Myocyte (in vitro differentiated cells): ENCODE measurements around the gene MIOX. TPM values are rescaled to one million over a fixed set of nuclear protein-coding genes. Genes with fewer than 3 reads are reported as not detected.
"Not testable (repeated sequence)": the region's sequence is repeated elsewhere in the genome, so short reads cannot be mapped to it uniquely, and the experiment has no call there.

Experiments
- DNase-seq: peaks from one replicate; pipeline ENCODE4 v3.0.0-alpha.2; 2012; ENCODE audit warnings: low read depth
- total RNA-seq: library from RNA; depleted of rRNA; stranded (reverse); fragments of >200 nt; gene quantifications from 2 replicates; pipeline ENCODE4 v1.2.3, GENCODE V29; 2014

The MIOX gene
- total RNA-seq, 1 donor from 2014 or later: not detected

DNA sequence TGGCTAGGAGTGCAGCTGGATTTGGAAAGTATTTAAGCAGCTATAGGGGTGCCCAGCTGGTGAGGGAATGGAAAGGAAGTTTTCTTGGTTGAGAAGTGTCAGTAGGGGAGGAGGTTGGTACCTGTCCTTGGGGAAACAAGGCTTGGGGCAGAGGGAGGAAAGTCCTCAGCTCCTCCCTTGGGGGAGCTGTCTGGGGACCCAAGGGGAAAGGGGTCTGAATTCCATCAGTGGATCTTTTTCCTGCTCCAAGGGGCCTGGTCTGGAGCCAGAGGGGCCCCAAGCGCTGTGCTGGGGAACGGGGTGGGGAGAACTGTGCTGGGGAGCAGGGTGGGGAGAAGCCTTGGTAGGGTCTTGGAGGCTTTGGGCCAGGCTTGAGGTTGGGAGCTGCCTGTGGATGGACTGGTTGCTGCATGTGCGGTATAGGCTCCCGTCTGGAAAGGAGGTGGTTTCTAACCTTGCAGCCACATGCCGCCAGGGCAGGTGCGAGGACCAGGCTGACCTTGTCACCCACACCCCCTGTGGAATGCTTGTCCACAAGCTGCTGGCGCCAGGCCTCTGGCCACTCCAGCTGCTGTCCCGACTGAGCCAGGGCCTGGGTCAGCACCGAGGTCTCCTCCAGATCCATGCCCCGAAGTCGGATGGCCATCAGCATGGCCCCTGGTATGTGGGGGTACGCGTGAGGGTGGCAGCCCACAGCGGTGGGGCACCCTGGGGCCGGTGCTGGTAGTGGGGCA is 42.2 kb downstream of the MIOX start:
- DNase-seq: peak; percentile 54

DNA sequence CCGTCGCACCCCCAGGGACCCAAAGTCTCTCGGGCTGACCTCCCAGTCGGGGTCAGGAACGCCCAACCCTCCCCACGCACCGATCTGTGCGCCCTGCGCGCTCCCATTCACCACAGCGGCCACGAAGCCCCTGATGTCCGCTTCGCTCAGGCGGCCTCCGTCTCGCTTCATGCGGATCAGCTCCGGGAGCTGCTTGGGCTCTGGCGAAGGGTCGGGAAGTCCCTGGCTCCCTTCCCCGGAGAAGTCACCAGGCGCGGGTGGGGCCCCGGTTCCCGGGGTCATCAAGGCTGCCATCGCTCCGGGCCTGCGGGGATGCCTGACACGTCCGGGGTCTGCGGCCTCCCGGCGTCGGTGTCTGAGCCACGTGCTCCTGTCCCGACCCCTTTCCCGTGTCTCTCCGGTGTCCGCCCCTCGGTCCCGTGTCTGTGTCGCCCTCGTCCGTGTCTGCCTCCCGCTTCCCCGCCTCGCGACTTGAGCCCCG is 42.8 kb downstream of the MIOX start:
- DNase-seq: no peak

GRCh38 chr22:50529897-50530579 is 43.4 kb downstream of the MIOX start, which contains the start of gene TYMP:
Gene TYMP (minus strand): TSS chr22:50530012. CDS start chr22:50529709, 303 bp downstream.
- peak; percentile 45 for DNase-seq

DNA sequence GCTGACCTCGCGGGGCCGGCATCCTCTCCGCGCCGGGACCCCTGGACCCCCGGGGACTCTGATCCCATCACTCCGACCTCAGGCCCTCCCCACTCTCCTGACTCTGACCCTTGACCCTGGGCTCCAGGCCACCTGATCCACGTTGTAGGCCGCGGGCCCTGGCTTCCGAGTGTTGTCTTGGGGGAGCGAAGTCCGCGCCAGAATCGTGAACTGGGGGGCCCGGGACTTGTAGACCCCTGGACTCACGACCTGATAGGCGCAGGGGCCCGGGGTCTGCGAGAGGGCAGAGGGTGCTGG is 43.9 kb downstream of the MIOX start:
- no peak for DNase-seq

- DNase-seq: peak; percentile 48
Measured at GRCh38 chr22:50530877-50531545, 44.4 kb downstream of the MIOX start.

GRCh38 chr22:50531546-50531961 is 44.9 kb downstream of the MIOX start:
- no peak for DNase-seq

- peak; percentile 53 for DNase-seq
Measured at GRCh38 chr22:50531962-50532674, 45.5 kb downstream of the MIOX start.

DNA sequence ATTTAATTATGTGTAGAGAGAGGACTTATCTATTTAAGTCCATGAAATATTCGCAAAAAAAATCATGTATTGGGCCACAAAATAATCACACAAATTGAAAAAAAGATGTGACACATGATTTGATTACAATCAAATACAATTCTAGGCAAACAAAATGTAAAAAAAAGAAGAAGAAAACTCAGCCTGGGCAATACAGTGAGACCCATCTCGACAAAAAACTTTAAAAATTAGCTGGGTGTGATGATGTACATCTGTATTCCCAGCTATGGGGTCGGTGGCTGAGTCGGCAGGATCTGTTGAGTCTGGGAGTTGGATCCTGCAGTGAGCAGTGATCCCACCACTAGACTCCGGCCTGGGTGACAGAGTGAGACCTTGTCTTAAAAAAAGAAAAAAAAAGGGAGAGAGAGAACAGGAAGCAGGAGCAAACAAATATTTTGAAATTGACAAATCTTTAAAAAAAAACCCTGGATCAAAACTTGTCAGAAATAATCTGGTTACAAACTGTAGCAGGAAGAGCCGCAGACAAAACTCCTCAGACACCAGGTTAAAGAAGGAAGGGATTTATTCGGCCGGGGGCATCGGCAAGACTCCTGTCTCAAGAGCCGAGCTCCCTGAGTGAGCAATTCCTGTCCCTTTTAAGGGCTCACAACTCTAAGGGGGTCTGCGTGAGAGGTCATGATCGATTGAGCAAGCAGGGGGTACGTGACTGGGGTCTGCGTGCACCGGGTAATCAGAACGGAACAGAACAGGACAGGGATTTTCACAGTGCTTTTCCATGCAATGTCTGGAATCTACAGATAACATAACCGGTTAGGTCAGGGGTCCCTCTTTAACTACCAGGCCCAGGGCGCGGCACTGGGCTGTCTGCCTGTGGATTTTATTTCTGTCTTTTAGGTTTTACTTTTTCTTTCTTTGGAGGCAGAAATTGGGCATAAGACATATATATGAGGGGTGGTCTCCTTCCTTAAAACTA is 46.5 kb downstream of the MIOX start:
- DNase-seq: no peak

DNA sequence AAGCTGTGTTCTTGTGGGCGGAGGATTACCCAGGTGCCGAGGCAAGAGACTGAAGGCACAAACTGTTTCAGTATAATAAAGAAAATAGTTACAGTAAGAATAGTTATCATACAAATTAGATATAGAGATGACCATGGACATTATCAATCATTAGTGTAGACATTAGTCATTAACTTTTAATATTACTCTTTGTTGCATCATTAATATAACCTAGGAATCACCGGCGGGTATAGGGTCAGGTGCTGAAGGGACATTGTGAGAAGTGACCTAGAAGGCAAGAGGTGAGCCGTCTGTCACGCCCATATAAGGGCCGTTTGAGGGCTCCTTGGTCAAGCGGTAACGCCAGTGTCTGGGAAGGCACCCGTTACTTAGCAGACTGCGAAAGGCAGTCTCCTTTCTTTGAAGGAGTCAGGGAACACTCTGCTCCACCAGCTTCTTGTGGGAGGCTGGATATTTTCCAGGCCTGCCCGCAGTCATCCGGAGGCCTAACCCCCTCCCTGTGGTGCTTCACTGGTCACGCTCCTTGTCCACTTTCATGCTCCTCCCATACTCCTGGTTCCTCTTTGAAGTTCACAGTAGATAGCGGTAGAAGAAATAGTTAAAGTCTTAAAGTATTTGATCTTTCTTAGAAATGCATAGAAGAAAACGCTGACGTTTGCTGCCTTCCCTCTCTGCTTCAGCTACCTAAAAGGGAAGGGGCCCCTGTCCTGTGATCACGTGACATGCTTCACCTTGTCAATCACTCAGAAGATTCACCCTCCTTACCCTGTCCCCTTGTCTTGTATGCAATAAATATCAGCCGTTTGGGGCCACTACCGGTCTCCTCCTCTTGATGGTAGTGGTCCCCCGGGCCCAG is 47.4 kb downstream of the MIOX start:
- not testable (repeated sequence) for DNase-seq

DNA sequence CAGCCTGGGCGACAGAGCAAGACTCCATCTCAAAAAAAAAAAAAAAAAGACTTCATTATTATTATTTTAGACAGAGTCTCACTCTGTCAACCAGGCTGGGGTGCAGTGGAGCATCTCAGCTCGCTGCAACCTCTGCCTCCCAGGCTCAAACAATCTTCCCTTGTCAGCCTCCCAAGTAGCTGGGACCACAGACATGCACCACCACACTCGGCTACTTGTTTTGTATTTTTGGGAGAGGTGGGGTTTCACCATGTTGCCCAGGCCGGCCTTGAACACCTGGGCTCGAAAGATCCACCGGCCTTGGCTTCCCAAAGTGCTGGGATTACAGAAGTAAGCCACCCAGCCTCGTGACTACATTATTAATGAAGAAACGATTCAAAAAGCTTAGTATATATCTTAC is 48.5 kb downstream of the MIOX start:
- DNase-seq: no peak

DNA sequence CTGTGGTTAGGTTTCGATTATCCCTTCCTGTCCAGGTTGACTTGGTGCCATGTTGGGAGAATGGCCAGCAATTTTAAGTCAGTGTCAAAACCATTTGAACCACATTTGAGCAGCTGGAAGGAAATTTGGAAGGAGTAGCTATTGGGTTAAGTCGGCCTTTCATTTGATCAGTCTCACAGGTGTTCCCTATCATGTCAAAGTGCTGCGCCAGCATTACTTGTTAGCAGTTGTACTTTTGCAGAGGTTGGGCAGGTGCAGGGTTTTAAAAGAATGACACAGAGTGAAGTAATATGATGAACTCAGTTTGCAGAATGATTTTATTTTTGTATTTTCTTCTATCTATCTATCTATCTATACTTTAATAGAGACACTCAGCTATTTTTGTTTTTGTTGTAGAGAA is 49.6 kb downstream of the MIOX start:
- DNase-seq: no peak

GRCh38 chr22:50537765-50538164 is 51.1 kb downstream of the MIOX start:
- DNase-seq: no peak

Other genes with a start within 250 kb of the MIOX start
- 33.7 and 35.4 TPM in 2 replicates for gene TUBGCP6, start 241.8 kb upstream of the MIOX start, total RNA-seq
- gene HDAC10, start 235.6 kb upstream of the MIOX start, total RNA-seq: 12.9 and 22.5 TPM in 2 replicates
- 27.9 and 30.0 TPM in 2 replicates for gene MAPK12, start 225.2 kb upstream of the MIOX start, total RNA-seq
- 3.2 and 3.3 TPM in 2 replicates for gene MAPK11, start 216.5 kb upstream of the MIOX start, total RNA-seq
- gene PLXNB2, start 179.2 kb upstream of the MIOX start, total RNA-seq: 112 and 163 TPM in 2 replicates
- 4.7 TPM in 2 replicates for gene DENND6B, start 159.8 kb upstream of the MIOX start, total RNA-seq
- 65.8 and 74.8 TPM in 2 replicates for gene PPP6R2, start 143.5 kb upstream of the MIOX start, total RNA-seq
- gene SBF1, start 11.8 kb upstream of the MIOX start, total RNA-seq: 121 and 127 TPM in 2 replicates
- gene ADM2, start 5.3 kb upstream of the MIOX start, total RNA-seq: 0.67 and 1.6 TPM in 2 replicates
- 41.3 and 46.6 TPM in 2 replicates for gene LMF2, start 20.8 kb downstream of the MIOX start, total RNA-seq
- 21.6 and 25.3 TPM in 2 replicates for gene NCAPH2, start 21.4 kb downstream of the MIOX start, total RNA-seq
- gene SCO2, start 38.7 kb downstream of the MIOX start, total RNA-seq: 0.68 and 1.6 TPM in 2 replicates
- 1.7 and 2.1 TPM in 2 replicates for gene TYMP, start 43.2 kb downstream of the MIOX start, total RNA-seq
- gene KLHDC7B, start 59.0 kb downstream of the MIOX start, total RNA-seq: not detected in 2 replicates
- gene SYCE3, start 76.1 kb downstream of the MIOX start, total RNA-seq: not detected in 2 replicates
- 3.9 and 11.5 TPM in 2 replicates for gene CPT1B, start 91.6 kb downstream of the MIOX start, total RNA-seq
- gene CHKB, start 96.0 kb downstream of the MIOX start, total RNA-seq: 42.7 and 47.0 TPM in 2 replicates
- 0.16 and 0.36 TPM in 2 replicates for gene MAPK8IP2, start 113.9 kb downstream of the MIOX start, total RNA-seq
- gene ARSA, start 141.3 kb downstream of the MIOX start, total RNA-seq: 30.5 and 37.4 TPM in 2 replicates
- 0.32 and 0.47 TPM in 2 replicates for gene SHANK3, start 186.0 kb downstream of the MIOX start, total RNA-seq